Measurements from ENCODE around the gene FBXO9.

FBXO9 gene

GRCh38 chr6:53119349-53119748, 54.1 kb downstream of the FBXO9 start:
- TF ChIP-seq POLR2A (IDR thresholded peaks at IDR 0.05; ENCODE audit: low read length) (no peak), GATA1 (IDR thresholded peaks at IDR 0.05; ENCODE audit: low read depth, low read length) (no peak)
- DNase-seq = no peak

DNA sequence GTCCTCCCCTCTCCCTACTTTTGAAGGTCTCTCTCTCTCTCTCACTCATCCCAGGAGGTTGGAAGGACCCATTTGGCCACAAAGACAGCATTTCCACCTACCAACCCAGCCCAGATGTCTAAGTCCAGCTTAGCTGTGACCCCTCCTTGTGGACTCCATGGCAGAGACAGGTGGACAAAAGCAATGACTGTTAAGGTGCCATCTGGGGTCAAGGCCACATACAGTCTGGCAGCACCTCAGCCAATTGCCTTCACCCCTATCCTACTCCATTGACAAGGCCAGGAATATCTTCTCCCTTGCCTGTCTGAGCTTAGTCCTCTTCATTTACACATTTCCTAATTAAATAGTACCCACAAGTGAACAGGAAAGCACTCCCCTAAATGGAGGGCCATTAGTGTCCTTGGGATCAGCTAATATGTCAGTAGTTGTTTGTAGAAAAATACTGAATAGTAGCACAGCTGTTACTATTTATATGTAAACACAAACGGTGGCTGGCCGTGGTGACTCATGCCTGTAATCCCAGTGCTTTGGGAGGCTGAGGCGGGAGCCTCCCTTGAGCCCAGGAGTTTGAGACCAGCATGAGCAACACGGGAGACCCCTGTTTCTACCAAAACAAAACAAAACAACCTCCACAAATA, 54.7 kb downstream of the FBXO9 start:
- DNase-seq = no peak
- TF ChIP-seq GATA1 (IDR thresholded peaks at IDR 0.05; ENCODE audit: low read depth, low read length) (no peak), POLR2A (IDR thresholded peaks at IDR 0.05; ENCODE audit: low read length) (no peak)

DNA sequence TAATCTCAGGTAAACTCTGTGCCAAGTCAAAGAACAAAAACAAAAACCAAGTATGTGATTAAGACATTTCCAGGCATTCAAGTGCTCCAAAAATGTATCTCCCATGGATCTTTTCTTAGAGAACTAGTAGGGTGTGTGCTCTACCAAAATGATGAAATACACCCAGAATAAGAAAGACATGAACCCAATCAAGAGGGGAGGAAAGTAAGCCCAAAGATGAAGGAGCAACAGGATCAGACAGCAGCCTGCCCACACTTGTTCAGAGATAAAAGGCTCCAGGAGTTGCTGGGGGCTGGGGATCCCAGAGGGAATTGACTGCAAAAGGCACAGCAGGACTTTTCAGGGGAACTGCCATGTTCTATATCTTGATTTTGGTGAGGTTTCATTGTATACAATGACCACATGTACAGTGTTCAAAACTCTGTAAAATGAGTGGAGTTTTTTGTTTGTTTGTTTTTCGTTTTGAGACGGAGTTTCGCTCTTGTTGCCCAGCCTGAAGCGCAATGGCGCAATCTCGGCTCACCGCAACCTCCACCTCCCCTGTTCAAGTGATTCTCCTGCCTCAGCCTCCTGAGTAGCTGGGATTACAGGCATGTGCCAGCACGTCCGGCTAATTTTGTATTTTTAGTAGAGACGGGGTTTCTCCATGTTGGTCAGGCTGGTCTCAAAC, 59.1 kb downstream of the FBXO9 start:
- TF ChIP-seq POLR2A (IDR thresholded peaks at IDR 0.05; ENCODE audit: low read length) = no peak
- TF ChIP-seq GATA1 (IDR thresholded peaks at IDR 0.05; ENCODE audit: low read depth, low read length) = no peak
- DNase-seq = no peak

DNA sequence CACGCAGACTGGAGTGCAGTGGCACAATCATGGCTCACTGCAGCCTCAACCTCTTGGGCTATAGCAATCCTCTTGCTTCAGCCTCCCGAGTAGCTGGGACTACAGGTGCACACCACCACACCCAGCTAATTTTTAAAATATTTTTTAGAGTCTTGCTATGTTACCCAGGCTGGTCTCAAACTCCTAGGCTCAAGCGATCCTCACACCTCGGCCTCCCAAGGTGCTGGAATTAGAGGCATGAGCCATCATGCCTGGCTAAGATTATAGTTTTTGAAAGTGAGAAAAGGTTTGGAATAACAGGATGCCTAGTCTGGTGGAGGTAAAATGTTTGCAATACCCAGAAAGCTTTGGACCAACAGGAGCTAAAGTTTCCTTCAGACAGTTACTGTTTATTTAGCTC, 60.1 kb downstream of the FBXO9 start:
- no peak for DNase-seq
- no peak for TF ChIP-seq POLR2A (IDR thresholded peaks at IDR 0.05; ENCODE audit: low read length)
- no peak for TF ChIP-seq GATA1 (IDR thresholded peaks at IDR 0.05; ENCODE audit: low read depth, low read length)

DNA sequence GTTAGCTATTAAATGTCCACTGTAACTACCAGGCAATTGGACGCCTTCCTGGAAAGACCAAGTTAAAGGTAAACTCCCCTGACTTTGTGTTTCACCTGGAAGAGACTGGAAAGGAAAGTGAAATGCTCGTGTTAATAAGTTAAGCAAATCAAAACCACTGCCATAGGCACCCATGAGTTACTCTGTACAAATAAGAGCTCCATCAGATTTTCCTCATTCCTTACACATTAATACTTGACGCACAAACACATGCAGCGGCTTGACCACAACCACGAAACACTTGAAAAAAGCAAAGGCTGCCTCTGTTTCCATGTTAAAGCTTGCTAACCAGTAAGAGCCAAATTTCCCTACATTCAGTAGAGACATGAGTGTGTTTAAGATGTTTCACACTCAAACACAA, 63.6 kb downstream of the FBXO9 start:
- no peak for DNase-seq
- TF ChIP-seq GATA1 (IDR thresholded peaks at IDR 0.05; ENCODE audit: low read depth, low read length) (no peak), POLR2A (IDR thresholded peaks at IDR 0.05; ENCODE audit: low read length) (no peak)

DNA sequence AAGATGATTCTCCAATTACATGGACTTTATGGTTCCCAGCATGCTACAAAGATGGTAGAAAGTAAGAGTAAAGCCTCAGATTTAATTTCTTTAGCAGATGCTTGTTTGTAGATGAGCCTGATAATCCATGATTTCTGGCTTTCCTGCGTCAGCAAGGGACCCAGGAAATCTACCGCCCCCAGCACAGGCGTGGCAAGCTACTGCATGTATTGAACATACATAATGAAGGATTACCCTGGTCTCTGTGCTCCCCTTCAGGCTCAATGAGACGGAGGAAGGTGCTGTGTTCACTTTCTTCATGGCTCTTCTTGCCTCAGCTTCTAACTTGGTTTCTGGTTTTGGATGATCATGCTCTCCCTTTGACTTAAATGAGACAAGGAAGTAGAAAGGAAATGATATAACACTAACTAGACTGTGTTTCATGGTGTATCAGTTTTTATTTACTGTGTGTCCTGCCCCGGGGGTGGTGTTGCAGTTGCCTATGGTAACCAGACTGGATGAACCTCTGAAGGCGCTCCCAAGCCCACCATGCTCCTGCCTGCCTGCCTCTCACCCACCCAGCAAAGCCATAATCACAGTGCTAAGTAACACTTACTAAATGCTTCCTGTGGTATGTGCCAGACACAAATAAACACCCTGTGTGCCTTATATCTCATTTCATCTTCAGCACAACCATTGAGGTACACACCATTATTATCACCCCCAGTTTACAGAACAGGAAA, 65.5 kb downstream of the FBXO9 start:
- DNase-seq = no peak
- TF ChIP-seq GATA1 (IDR thresholded peaks at IDR 0.05; ENCODE audit: low read depth, low read length) (no peak), POLR2A (IDR thresholded peaks at IDR 0.05; ENCODE audit: low read length) (no peak)

- TF ChIP-seq GATA1 (IDR thresholded peaks at IDR 0.05; ENCODE audit: low read depth, low read length) (no peak), POLR2A (IDR thresholded peaks at IDR 0.05; ENCODE audit: low read length) (no peak)
These were observed 68.8 kb downstream of the FBXO9 start for GRCh38 chr6:53133961-53134360.

DNA sequence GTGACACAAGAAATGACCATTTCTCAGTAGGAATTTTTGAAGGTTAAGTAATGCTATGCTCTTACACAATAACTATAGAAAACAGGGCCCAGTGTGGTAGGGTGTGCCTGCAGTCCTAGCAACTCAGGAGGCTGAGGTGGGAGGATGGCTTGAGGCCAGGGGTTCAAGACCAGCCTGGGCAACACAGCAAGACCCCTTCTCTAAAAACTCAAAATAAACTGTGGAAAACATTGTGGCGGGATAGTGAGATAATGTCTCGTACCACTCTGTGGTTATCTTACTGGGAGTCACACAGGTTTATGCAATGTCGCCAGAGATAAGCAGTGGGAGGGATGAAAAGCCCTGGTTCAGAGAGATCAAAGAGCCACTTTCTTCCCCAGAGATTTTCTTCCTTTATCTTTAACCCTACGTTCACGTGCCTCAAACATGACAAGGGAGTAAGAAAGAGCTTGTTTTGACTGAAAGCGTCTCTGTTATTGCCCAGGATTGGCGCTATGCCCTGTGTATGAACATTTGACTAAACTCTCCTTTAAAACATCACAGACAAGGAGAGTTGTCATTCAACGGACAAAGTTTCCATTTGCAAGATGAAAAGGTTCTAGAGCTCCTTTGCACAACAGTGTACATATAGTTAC, 69.5 kb downstream of the FBXO9 start:
- TF ChIP-seq POLR2A (IDR thresholded peaks at IDR 0.05; ENCODE audit: low read length) (no peak), GATA1 (IDR thresholded peaks at IDR 0.05; ENCODE audit: low read depth, low read length) (no peak)
- DNase-seq = peak; percentile 40 to 80

More at GRCh38 chr6:53133961-53134360, 68.8 kb downstream of the FBXO9 start:
- no peak for DNase-seq

GRCh38 chr6:53136000-53136609, 70.9 kb downstream of the FBXO9 start:
- TF ChIP-seq POLR2A (IDR thresholded peaks at IDR 0.05; ENCODE audit: low read length) (no peak), GATA1 (IDR thresholded peaks at IDR 0.05; ENCODE audit: low read depth, low read length) (no peak)
- DNase-seq = no peak

DNA sequence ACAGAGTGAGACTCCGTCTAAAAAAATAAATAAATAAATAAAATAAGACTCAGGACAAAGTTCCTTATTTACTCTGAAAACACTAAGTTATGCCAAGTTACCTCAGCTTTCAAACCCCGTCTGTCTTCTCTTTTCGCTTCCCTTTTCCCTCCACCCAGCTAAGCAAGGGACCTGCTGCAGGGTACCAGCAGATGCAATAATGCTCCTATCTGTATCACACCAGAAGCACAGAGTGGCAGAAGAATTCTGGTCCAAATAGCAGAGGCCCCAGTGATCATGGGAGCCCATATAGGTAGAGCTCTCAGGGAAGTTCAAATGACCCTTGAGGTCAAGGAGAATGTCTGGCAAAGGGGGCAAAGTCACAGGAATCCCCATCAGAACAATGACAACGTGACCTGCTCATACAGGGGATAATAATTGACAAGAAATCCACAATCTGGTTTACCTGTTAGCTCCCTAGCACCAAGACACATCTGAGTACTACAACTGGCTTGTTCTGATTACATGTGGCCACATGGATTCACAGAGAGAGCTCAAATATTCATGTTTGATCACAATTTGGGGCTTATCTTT, 74.7 kb downstream of the FBXO9 start:
- TF ChIP-seq GATA1 (IDR thresholded peaks at IDR 0.05; ENCODE audit: low read depth, low read length) (no peak), POLR2A (IDR thresholded peaks at IDR 0.05; ENCODE audit: low read length) (no peak)
- DNase-seq = no peak

- no peak for DNase-seq
- TF ChIP-seq POLR2A (IDR thresholded peaks at IDR 0.05; ENCODE audit: low read length) (no peak), GATA1 (IDR thresholded peaks at IDR 0.05; ENCODE audit: low read depth, low read length) (no peak)
These were observed 77.6 kb downstream of the FBXO9 start for GRCh38 chr6:53142810-53143209.

DNA sequence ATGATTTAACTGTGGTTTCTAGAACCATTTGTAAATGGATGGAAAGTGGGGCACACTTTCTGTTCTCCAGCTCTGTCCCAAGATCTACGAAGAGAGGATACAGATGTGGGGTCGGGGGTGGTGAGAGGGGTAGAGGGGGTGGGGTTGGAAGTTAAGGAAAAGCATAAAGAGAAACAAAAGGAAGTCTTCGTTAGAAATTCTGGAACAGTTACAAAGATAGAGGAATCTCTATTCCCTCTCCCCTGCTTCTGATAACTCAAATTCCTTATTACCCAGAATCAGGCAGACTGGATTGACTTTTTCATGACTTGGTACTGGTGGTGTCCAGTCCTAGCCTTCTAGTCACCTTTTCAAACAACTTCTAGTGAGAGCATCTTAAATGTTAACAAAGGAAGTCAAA, 78.5 kb downstream of the FBXO9 start:
- DNase-seq = no peak
- TF ChIP-seq GATA1 (IDR thresholded peaks at IDR 0.05; ENCODE audit: low read depth, low read length) (no peak), POLR2A (IDR thresholded peaks at IDR 0.05; ENCODE audit: low read length) (no peak)

DNA sequence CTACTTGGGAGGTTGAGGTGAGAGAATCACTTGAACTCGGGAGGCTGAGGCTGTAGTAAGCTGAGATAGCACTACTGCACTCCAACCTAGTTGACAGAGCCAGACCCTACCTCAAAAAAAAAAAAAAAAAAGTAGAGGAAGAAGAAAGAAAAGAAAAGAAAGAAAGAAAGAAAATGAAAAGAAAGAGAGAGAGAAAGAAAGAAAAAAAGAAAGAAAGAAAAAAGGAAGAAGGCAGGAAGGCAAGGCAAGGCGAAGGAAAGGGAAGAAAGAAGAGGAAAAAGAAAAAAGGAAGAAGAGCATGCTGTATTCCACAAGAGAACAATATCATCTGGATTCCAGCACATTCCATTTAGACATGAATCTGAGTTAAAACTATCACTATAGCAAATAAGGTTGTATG, 79.6 kb downstream of the FBXO9 start:
- TF ChIP-seq POLR2A (IDR thresholded peaks at IDR 0.05; ENCODE audit: low read length) = no peak
- TF ChIP-seq GATA1 (IDR thresholded peaks at IDR 0.05; ENCODE audit: low read depth, low read length) = no peak
- no peak for DNase-seq

Measured in erythroblast (primary cell).